22Rv1 (cell line): Measurements from ENCODE around the gene SIRT5.

Experiments
- H3K27ac ChIP-seq: fragments of 450-650 bp; 2 replicates; pipeline ENCODE4 v1.5.1; 2017
- ZFX ChIP-seq: fragments of 450-650 bp; IDR thresholded peaks from 2 replicates; pipeline ENCODE4 v1.6.1; 2017; ENCODE audit warnings: antibody characterized with exemption, borderline replicate concordance
- TF ChIP-seq, protein P1 (sequence below): fragments of 450-650 bp; IDR thresholded peaks from 2 replicates; pipeline ENCODE4 v1.5.1; 2017; ENCODE audit warnings: mild to moderate bottlenecking

Gene SIRT5

GRCh38 chr6:13538600-13538999 is 35.8 kb upstream of the SIRT5 start:
- TF ChIP-seq, protein P1, sequence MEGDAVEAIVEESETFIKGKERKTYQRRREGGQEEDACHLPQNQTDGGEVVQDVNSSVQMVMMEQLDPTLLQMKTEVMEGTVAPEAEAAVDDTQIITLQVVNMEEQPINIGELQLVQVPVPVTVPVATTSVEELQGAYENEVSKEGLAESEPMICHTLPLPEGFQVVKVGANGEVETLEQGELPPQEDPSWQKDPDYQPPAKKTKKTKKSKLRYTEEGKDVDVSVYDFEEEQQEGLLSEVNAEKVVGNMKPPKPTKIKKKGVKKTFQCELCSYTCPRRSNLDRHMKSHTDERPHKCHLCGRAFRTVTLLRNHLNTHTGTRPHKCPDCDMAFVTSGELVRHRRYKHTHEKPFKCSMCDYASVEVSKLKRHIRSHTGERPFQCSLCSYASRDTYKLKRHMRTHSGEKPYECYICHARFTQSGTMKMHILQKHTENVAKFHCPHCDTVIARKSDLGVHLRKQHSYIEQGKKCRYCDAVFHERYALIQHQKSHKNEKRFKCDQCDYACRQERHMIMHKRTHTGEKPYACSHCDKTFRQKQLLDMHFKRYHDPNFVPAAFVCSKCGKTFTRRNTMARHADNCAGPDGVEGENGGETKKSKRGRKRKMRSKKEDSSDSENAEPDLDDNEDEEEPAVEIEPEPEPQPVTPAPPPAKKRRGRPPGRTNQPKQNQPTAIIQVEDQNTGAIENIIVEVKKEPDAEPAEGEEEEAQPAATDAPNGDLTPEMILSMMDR, result no peak
- no peak for TF ChIP-seq ZFX

DNA sequence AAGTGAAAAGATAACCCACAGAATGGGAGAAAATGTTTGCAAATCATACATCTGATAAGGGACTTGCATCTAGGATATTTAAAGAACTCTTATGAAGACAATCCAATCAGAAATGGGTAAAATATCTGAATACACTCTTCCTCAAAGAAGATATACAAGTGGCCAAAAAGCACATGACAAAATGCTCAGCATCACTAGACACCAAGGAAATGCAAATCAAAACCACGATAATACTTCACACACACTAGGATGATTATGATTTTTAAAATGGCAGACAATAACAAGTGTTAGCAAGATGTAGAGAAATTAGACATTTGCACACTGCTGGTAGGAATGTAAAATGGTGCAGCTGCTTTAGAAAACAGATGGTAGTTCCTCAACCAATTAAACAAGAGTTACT is 34.8 kb upstream of the SIRT5 start:
- no peak for TF ChIP-seq ZFX
- TF ChIP-seq, protein P1, result no peak
- no peak overlapping the region for H3K27ac ChIP-seq

More at GRCh38 chr6:13538600-13538999, 35.8 kb upstream of the SIRT5 start:
- no peak overlapping the region for H3K27ac ChIP-seq

DNA sequence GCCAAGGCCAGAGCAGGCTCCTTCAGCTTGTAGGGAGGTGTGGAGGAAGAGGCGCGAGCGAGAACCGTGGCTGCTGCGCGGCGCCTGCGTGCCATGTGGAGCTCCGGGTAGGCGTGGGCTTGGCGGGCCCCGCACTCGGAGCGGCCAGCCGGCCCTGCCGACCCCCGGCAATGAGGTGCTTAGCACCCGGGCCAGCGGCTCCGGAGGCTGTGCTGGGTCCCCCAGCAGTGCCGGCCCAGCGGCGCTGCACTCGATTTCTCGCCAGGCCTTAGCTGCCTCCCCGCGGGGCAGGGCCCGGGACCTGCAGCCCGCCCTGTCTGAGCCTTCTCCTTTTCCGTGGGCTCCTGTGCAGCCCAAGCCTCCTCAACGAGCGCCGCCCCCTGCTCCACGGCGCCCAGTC is 32.9 kb upstream of the SIRT5 start:
- no peak overlapping the region for H3K27ac ChIP-seq
- no peak for TF ChIP-seq ZFX
- TF ChIP-seq, protein P1, result no peak

DNA sequence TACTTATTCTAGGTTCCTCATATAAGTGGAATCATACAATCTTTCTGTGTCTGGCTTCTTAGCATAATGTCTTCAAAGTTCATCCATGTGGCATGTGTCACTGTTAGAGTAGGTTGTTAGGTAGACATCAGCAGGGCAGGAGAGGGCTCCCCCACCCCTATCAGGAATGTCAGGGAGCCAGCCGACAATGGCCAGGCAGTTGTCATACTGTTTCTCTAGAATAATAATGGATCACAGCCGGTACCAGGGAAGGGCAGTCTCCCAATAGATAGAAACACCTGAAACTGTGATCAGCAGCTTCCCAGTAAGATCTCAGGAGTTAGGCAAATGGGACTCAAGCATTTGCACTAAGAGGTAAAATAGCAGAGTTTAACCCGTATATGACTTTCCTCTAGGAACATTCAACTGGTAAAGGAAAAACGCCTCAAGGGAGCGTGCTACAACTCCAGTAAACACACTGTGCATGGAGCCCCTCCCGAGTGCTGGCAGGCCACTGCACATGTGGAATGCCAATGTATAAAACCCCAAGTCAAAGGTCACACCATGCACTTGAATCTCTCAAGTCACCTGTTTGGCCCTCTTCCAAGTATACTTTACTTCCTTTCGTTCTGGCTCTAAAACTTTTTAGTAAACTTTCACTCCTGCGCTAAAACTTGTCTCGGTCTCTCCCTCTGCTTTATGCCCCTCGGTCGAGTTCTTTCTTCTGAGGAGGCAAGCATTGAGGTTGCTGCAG is 29.8 kb upstream of the SIRT5 start:
- TF ChIP-seq, protein P1, result no peak
- TF ChIP-seq ZFX, result no peak
- no peak overlapping the region for H3K27ac ChIP-seq

GRCh38 chr6:13545885-13546284 is 28.5 kb upstream of the SIRT5 start:
- TF ChIP-seq, protein P1, result no peak
- no peak for TF ChIP-seq ZFX

DNA sequence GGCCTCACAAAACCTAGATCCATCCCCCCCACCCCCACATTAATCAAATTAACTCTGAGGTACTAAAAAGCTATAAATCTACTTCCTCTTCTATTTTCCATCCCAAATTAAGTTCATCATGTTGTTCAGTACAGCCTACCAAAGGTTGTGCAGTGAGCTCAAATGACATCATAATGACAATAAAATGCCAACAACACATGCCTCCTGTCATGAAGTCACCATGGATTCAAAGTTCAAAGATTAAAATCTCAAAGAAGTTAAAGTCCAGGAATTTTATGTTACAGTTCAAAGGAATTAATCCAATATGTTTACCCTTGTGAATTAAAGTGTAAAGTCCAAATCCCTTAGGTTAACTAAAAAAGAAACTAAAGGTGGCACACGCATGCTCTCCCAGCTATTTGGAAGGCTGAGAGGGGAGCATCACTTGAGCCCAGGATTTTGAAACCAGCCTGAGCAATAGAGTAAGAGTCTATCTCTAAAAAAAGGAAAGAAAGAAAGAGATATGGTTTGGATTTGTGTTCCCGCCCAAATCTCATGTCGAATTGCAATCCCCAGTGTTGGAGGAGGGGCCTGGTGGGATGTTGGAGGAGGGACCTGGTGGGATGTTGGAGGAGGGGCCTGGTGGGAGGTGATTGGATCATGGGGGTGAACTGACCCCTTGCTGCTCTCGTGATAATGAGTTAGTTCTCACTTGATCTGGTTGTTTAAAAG is 25.7 kb upstream of the SIRT5 start:
- TF ChIP-seq ZFX, result no peak
- TF ChIP-seq, protein P1, result no peak
- no peak overlapping the region for H3K27ac ChIP-seq

More at GRCh38 chr6:13545885-13546284, 28.5 kb upstream of the SIRT5 start:
- H3K27ac ChIP-seq, result no peak overlapping the region

GRCh38 chr6:13550656-13551055 is 23.7 kb upstream of the SIRT5 start:
- TF ChIP-seq ZFX, result no peak
- no peak overlapping the region for H3K27ac ChIP-seq
